ENCODE data around the gene SDHAF4.
"Not testable (repeated sequence)": the region's sequence is repeated elsewhere in the genome, so short reads cannot be mapped to it uniquely, and the experiment has no call there.

Gene SDHAF4

DNA sequence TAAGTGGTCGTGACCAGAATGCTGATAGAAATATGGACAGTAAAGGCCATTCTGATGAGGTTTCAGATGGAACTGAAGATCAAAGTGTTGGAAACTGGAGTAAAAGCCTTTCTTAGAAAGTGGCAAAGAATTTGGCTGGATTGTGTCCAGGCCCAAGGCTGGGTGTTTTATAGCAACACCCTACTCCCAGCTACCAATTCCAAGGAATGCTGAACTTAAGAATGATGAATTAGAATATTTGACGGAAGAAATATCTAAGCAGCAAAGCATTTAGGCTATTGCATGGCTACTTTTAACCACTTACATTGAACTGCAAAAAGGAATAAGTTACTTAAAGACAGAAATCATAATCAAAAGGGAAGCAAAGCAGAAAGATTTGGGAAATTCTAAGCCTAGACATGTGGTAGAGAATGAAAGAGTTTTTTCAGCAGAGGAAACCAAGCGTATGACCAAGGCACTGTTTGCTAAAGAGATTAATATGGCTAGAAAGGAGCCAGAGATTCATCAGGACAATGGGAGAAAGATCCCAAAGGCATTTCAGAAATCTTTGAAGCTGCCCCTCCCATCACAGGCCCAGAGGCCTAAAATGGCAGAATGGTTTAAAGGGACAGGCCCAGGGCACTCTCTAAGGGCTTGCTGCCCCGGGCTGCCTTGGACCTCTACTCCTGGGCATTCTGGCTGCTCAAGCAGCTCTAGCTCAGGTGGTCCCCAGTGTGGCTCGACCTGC, 25.8 kb downstream of the SDHAF4 start:
- Histone ChIP-seq H3K9me3 (ENCODE audit: control insufficient read depth, insufficient read depth, low read length) (no peaks in the 10 kb centered on the region), H3K9ac (ENCODE audit: low read depth, low read length) (no peak overlapping the region), H3K4me1 (ENCODE audit: control insufficient read depth, insufficient read depth, low read length) (no peaks in the 10 kb centered on the region), H3K4me3 (ENCODE audit: low read depth, low read length) (no peak overlapping the region), H3K27me3 (ENCODE audit: control insufficient read depth, insufficient read depth, low read length) (no peaks in the 10 kb centered on the region), H3K27ac (ENCODE audit: low read depth, low read length) (no peak overlapping the region), H3K36me3 (ENCODE audit: control insufficient read depth, insufficient read depth, low read length) (peaks cover 6% of the 10 kb centered on the region; the same call in 1 of the 2 replicates)

DNA sequence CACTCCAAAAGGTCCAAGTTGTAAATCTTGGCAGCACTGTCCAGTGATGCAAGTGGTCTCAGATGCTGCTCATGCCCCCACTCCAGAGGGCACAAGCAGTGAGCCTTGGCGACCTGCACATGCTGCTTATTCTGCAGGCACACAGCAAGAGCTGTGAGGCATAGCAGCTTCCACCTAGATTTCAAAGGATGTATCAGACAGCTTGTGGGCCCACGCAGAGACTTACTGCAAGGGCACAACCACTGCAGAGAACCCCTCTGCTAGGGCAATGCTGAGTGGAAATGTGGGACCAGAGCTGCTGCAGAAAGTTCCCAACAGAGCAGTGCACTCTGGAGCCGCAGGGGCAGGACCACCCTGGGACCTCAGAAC, 26.4 kb downstream of the SDHAF4 start:
- no peak overlapping the region for H3K9ac ChIP-seq (ENCODE audit: low read depth, low read length)
- H3K4me3 ChIP-seq (ENCODE audit: low read depth, low read length), result no peak overlapping the region
- H3K27ac ChIP-seq (ENCODE audit: low read depth, low read length), result no peak overlapping the region
- H3K9me3 ChIP-seq (ENCODE audit: control insufficient read depth, insufficient read depth, low read length), result no peaks in the 10 kb centered on the region
- H3K36me3 ChIP-seq (ENCODE audit: control insufficient read depth, insufficient read depth, low read length), result peaks cover 6% of the 10 kb centered on the region; the same call in 1 of the 2 replicates
- no peaks in the 10 kb centered on the region for H3K27me3 ChIP-seq (ENCODE audit: control insufficient read depth, insufficient read depth, low read length)
- H3K4me1 ChIP-seq (ENCODE audit: control insufficient read depth, insufficient read depth, low read length), result no peaks in the 10 kb centered on the region

DNA sequence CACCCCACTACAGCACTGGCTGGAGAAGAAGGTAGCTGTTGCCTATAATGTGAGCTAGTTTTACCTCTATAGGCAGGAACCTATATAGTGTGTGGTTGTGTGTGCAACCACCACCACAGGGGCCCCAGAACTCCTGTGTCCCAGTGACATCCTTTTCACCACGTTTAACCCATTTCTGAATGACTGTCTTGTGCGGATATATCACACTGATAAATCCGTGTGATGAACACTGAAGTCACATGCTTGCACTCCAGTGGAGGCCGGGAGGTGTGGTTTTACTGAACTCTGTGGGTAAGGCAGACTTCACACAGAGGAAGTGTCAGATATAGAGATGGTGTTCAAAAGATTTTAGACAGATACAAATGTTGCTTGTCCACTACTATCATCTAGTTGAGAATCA, 32.5 kb downstream of the SDHAF4 start:
- H3K4me3 ChIP-seq (ENCODE audit: low read depth, low read length), result no peak overlapping the region

DNA sequence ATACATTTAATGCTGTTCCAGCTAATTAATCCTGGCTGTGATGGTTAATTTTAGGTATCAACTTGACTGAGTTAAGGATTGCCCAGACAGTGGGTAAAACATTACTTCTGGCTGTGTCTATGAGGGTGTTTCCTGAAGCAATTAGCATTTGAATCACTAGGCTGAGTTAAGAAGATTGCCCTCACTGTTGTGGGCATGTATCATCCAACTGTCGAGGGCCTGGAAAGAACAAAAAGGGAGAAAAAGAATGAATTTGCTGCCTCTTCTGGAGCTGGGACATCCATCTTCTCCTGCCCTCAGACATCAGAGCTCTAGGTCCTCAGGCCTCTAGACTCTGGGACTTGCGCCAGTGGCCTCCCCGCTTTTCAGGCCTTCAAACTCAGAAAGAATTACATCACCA, 34.3 kb downstream of the SDHAF4 start:
- no peak overlapping the region for H3K9ac ChIP-seq (ENCODE audit: low read depth, low read length)
- no peaks in the 10 kb centered on the region for H3K27me3 ChIP-seq (ENCODE audit: control insufficient read depth, insufficient read depth, low read length)
- peaks cover 25% of the 10 kb centered on the region for H3K4me1 ChIP-seq (ENCODE audit: control insufficient read depth, insufficient read depth, low read length)
- H3K4me3 ChIP-seq (ENCODE audit: low read depth, low read length), result no peak overlapping the region
- no peaks in the 10 kb centered on the region for H3K9me3 ChIP-seq (ENCODE audit: control insufficient read depth, insufficient read depth, low read length)
- no peaks in the 10 kb centered on the region for H3K36me3 ChIP-seq (ENCODE audit: control insufficient read depth, insufficient read depth, low read length)
- H3K27ac ChIP-seq (ENCODE audit: low read depth, low read length), result peak overlapping the region; percentile 40

More for the DNA sequence above, 32.5 kb downstream of the SDHAF4 start:
- Histone ChIP-seq H3K27ac (ENCODE audit: low read depth, low read length) (no peak overlapping the region), H3K9me3 (ENCODE audit: control insufficient read depth, insufficient read depth, low read length) (no peaks in the 10 kb centered on the region), H3K36me3 (ENCODE audit: control insufficient read depth, insufficient read depth, low read length) (no peaks in the 10 kb centered on the region), H3K9ac (ENCODE audit: low read depth, low read length) (no peak overlapping the region), H3K4me1 (ENCODE audit: control insufficient read depth, insufficient read depth, low read length) (peaks cover 25% of the 10 kb centered on the region), H3K27me3 (ENCODE audit: control insufficient read depth, insufficient read depth, low read length) (no peaks in the 10 kb centered on the region)

DNA sequence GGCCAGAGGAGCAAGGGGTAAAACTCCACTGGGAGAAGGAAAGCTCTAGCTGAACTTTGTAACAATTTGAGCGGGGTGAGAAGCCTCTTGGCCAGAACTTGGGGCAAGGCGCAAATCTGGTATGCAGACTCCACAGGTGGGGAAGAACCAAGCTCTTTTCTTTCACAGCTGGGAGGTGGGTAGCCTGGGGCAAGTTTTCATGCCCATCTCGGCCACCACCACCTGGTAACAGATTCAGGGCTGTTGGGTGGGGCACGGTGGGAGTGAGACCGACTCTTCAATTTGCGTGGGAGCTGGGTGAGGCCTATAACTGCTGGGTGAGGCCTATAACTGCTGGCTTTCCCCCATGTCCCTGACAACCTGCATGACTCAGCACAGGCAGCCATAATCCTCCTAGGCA, 37.5 kb downstream of the SDHAF4 start:
- H3K27me3 ChIP-seq (ENCODE audit: control insufficient read depth, insufficient read depth, low read length), result no peaks in the 10 kb centered on the region
- H3K36me3 ChIP-seq (ENCODE audit: control insufficient read depth, insufficient read depth, low read length), result no peaks in the 10 kb centered on the region
- no peak overlapping the region for H3K27ac ChIP-seq (ENCODE audit: low read depth, low read length)
- no peak overlapping the region for H3K4me3 ChIP-seq (ENCODE audit: low read depth, low read length)
- peaks cover 25% of the 10 kb centered on the region for H3K4me1 ChIP-seq (ENCODE audit: control insufficient read depth, insufficient read depth, low read length)
- H3K9me3 ChIP-seq (ENCODE audit: control insufficient read depth, insufficient read depth, low read length), result no peaks in the 10 kb centered on the region
- H3K9ac ChIP-seq (ENCODE audit: low read depth, low read length), result no peak overlapping the region

DNA sequence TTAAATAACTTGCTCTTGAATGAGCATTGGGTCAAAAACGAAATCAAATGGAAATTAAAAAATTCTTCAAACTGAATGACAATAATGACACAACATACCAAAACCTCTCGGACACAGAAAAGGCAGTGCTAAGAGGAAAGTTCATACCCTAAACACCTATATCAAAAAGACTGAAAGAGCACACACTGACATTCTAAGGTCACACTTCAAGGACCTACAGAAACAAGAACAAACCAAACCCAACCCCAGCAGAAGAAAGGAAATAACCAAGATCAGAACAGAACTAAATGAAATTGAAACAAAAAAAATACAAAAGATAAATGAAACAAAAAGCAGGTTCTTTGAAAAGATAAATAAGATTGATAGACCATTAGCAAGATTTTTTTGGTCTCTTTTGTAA, 40.6 kb downstream of the SDHAF4 start:
- not testable (repeated sequence) for H3K4me1 ChIP-seq (ENCODE audit: control insufficient read depth, insufficient read depth, low read length); H3K27me3 ChIP-seq (ENCODE audit: control insufficient read depth, insufficient read depth, low read length); H3K4me3 ChIP-seq (ENCODE audit: low read depth, low read length); H3K27ac ChIP-seq (ENCODE audit: low read depth, low read length); H3K36me3 ChIP-seq (ENCODE audit: control insufficient read depth, insufficient read depth, low read length); H3K9ac ChIP-seq (ENCODE audit: low read depth, low read length); H3K9me3 ChIP-seq (ENCODE audit: control insufficient read depth, insufficient read depth, low read length)

DNA sequence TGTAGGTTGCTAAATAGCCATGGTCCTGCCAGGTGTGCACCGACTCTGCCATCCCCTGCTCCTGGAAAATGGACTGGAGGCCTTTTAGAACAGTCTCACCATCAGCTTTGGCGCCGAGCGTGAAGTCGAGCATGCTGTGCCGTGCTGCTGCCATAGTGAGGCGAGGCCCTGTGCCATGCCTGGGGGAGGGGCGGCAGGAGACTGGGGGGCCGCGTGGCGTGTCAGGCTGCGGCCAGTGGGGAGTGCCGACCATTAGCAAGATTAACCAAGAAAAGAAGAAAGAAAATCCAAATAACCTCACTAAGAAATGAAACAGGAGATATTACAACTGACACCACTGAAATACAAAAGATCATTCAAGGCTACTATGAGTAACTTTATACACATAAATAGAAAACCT, 42.5 kb downstream of the SDHAF4 start:
- H3K4me3 ChIP-seq (ENCODE audit: low read depth, low read length); H3K9me3 ChIP-seq (ENCODE audit: control insufficient read depth, insufficient read depth, low read length); H3K9ac ChIP-seq (ENCODE audit: low read depth, low read length); H3K36me3 ChIP-seq (ENCODE audit: control insufficient read depth, insufficient read depth, low read length); H3K27me3 ChIP-seq (ENCODE audit: control insufficient read depth, insufficient read depth, low read length); H3K4me1 ChIP-seq (ENCODE audit: control insufficient read depth, insufficient read depth, low read length); H3K27ac ChIP-seq (ENCODE audit: low read depth, low read length): not testable (repeated sequence)

DNA sequence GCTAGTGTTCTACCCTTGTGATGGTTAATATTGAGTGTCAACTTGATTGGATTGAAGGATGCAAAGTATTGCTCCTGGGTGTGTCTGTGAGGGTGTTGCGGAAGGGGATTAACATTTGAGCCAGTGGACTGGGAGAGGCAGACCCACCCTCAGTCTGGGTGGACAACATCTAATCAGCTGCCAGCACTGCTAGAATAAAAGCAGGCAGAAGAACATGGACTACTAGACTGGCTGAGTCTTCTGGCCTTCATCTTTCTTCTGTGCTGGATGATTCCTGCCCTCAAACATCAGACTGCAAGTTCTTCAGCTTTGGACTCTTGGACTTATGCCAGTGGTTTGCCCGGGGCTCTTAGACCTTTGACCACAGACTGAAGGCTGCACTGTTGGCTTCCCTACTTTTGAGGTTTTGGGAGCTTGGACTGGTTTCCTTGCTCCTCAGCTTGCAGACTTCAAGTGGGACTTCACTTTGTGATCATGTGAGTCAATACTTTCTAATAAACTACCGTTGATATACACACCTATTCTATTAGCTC, 50.1 kb downstream of the SDHAF4 start:
- Histone ChIP-seq H3K27ac (ENCODE audit: low read depth, low read length) (no peak overlapping the region), H3K4me1 (ENCODE audit: control insufficient read depth, insufficient read depth, low read length) (no peaks in the 10 kb centered on the region), H3K27me3 (ENCODE audit: control insufficient read depth, insufficient read depth, low read length) (no peaks in the 10 kb centered on the region), H3K9ac (ENCODE audit: low read depth, low read length) (no peak overlapping the region), H3K4me3 (ENCODE audit: low read depth, low read length) (no peak overlapping the region), H3K9me3 (ENCODE audit: control insufficient read depth, insufficient read depth, low read length) (no peaks in the 10 kb centered on the region), H3K36me3 (ENCODE audit: control insufficient read depth, insufficient read depth, low read length) (no peaks in the 10 kb centered on the region)

DNA sequence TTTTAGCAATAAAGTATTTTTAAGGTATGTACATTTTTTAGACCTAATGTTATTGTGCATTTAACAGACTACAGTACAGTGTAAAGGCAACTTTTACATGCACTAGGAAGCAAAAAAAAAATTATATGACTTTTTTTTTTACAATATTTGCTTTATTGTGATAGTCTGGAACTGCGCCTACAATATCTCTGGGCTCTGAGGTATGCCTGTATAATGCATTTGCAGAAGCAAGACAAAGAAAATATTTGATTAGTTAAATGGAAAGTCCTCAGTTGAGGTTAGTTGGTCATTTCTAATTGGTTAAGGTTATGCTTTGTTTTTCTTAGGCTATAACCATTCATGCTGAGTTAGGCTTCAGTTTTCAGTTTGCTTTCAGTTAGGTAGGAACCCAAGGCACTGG, 54.0 kb downstream of the SDHAF4 start:
- Histone ChIP-seq H3K9me3 (ENCODE audit: control insufficient read depth, insufficient read depth, low read length) (no peaks in the 10 kb centered on the region), H3K4me3 (ENCODE audit: low read depth, low read length) (no peak overlapping the region), H3K27ac (ENCODE audit: low read depth, low read length) (no peak overlapping the region), H3K36me3 (ENCODE audit: control insufficient read depth, insufficient read depth, low read length) (no peaks in the 10 kb centered on the region), H3K27me3 (ENCODE audit: control insufficient read depth, insufficient read depth, low read length) (no peaks in the 10 kb centered on the region), H3K9ac (ENCODE audit: low read depth, low read length) (no peak overlapping the region), H3K4me1 (ENCODE audit: control insufficient read depth, insufficient read depth, low read length) (no peaks in the 10 kb centered on the region)

DNA sequence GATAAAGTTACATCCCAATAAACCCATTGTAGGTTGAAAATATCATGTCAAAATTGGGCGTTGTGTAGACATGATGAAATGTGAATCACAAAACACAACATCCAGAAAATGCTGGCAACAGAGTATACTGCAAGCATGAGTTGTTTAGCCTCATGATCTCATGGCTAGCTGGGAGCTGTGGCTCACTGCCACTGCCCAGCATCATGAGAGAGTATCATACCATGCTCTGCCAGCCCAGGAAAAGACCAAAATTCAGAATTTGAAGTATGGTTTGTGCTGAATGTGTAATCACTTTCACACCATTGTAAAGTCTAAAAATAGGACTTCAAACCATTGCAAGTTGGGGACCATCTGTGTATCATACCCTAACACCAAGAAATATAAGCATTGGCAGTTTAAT, 55.7 kb downstream of the SDHAF4 start:
- Histone ChIP-seq H3K27me3 (ENCODE audit: control insufficient read depth, insufficient read depth, low read length) (no peaks in the 10 kb centered on the region), H3K36me3 (ENCODE audit: control insufficient read depth, insufficient read depth, low read length) (no peaks in the 10 kb centered on the region), H3K27ac (ENCODE audit: low read depth, low read length) (no peak overlapping the region), H3K9me3 (ENCODE audit: control insufficient read depth, insufficient read depth, low read length) (no peaks in the 10 kb centered on the region), H3K4me3 (ENCODE audit: low read depth, low read length) (no peak overlapping the region), H3K9ac (ENCODE audit: low read depth, low read length) (no peak overlapping the region), H3K4me1 (ENCODE audit: control insufficient read depth, insufficient read depth, low read length) (no peaks in the 10 kb centered on the region)

DNA sequence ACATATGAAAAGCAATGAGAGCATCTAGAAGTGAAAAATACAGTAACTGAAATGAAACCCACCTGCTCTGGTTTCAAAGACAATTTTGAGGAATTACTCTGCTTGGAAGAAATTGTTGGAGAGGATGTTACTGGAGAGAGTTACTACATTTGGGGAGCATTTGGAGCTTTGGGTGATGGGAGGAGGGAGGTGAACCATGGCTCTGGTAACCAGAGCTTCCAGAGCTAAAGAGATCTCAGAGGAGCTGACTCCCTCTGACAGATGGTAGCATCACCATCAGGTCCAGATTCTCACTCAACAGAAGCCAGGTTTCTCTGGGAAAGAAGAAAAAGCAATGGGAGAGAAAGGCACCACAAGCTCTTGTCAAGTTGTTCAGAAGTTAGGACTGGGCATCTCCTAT, 58.7 kb downstream of the SDHAF4 start:
- H3K4me1 ChIP-seq (ENCODE audit: control insufficient read depth, insufficient read depth, low read length), result no peaks in the 10 kb centered on the region

More for the DNA sequence above, 58.7 kb downstream of the SDHAF4 start:
- Histone ChIP-seq H3K36me3 (ENCODE audit: control insufficient read depth, insufficient read depth, low read length) (no peaks in the 10 kb centered on the region), H3K4me3 (ENCODE audit: low read depth, low read length) (no peak overlapping the region), H3K27ac (ENCODE audit: low read depth, low read length) (no peak overlapping the region), H3K9ac (ENCODE audit: low read depth, low read length) (no peak overlapping the region), H3K9me3 (ENCODE audit: control insufficient read depth, insufficient read depth, low read length) (no peaks in the 10 kb centered on the region), H3K27me3 (ENCODE audit: control insufficient read depth, insufficient read depth, low read length) (no peaks in the 10 kb centered on the region)

All from HUES48 (cell line).